Trophoblast cell (in vitro differentiated cells and primary cell): Measurements from ENCODE around the gene HTR7.

Experiments used
- DNase-seq, 2 donors: peaks; one replicate each; pipeline ENCODE4 v3.0.0-alpha.2; 2016
- H2AFZ ChIP-seq: 2 replicates; pipeline ENCODE4 v1.6.1; 2013; ENCODE audit warnings: low read length, moderate library complexity, mild to moderate bottlenecking; ENCODE audit not compliant: insufficient read depth, poor library complexity
- H2AK5ac ChIP-seq: 2 replicates; pipeline ENCODE4 v1.6.1; 2013; ENCODE audit warnings: mild to moderate bottlenecking, low read length
- H2BK120ac ChIP-seq: 2 replicates; pipeline ENCODE4 v1.6.1; 2013; ENCODE audit warnings: low read length, mild to moderate bottlenecking, moderate library complexity; ENCODE audit not compliant: insufficient read depth, poor library complexity
- H2BK12ac ChIP-seq: 2 replicates; pipeline ENCODE4 v1.6.1; 2013; ENCODE audit warnings: mild to moderate bottlenecking, low read length, moderate library complexity
- H2BK5ac ChIP-seq: 2 replicates; pipeline ENCODE4 v1.6.1; 2013; ENCODE audit warnings: low read length, low read depth, moderate library complexity, mild to moderate bottlenecking; ENCODE audit not compliant: poor library complexity
- H3K14ac ChIP-seq: 2 replicates; pipeline ENCODE4 v1.6.1; 2013; ENCODE audit warnings: mild to moderate bottlenecking, low read length
- H3K18ac ChIP-seq: 2 replicates; pipeline ENCODE4 v1.6.1; 2013; ENCODE audit warnings: mild to moderate bottlenecking, low read length
- H3K23ac ChIP-seq: 2 replicates; pipeline ENCODE4 v1.6.1; 2013; ENCODE audit warnings: low read length
- H3K27ac ChIP-seq: 2 replicates; pipeline ENCODE4 v1.5.1; 2013; ENCODE audit warnings: low read depth, mild to moderate bottlenecking, inconsistent platforms, low read length, moderate library complexity
- H3K27me3 ChIP-seq: 2 replicates; pipeline ENCODE4 v1.6.1; 2013; ENCODE audit warnings: inconsistent platforms, mild to moderate bottlenecking, low read length, moderate library complexity; ENCODE audit not compliant: insufficient read depth
- H3K36me3 ChIP-seq, 2 experiments: 1 replicate in 1 of 2; 2 replicates in 1 of 2; pipeline ENCODE4 v1.6.1; 2013; ENCODE audit warnings: low read length in 2 of 2, mild to moderate bottlenecking in 2 of 2, moderate library complexity in 1 of 2; ENCODE audit not compliant: insufficient read depth in 2 of 2, control insufficient read depth in 1 of 2
- H3K4ac ChIP-seq: 2 replicates; pipeline ENCODE4 v1.6.1; 2013; ENCODE audit warnings: low read depth, mild to moderate bottlenecking, low read length, moderate library complexity
- H3K4me1 ChIP-seq, 2 experiments: 1 replicate in 1 of 2; 2 replicates in 1 of 2; pipeline ENCODE4 v1.6.1; 2013; ENCODE audit warnings: low read length in 2 of 2, mild to moderate bottlenecking in 2 of 2, moderate library complexity in 1 of 2; ENCODE audit not compliant: insufficient read depth in 2 of 2, control insufficient read depth in 1 of 2
- H3K4me2 ChIP-seq: 2 replicates; pipeline ENCODE4 v1.6.1; 2013; ENCODE audit warnings: inconsistent platforms, mild to moderate bottlenecking, low read length, moderate library complexity
- H3K4me3 ChIP-seq: 2 replicates; pipeline ENCODE4 v1.5.1; 2013; ENCODE audit warnings: mild to moderate bottlenecking, low read depth, low read length, inconsistent platforms
- H3K79me1 ChIP-seq: one replicate; pipeline ENCODE4 v1.6.1; 2013; ENCODE audit warnings: low read length
- H3K79me2 ChIP-seq: 2 replicates; pipeline ENCODE4 v1.6.1; 2013; ENCODE audit warnings: low read length, mild to moderate bottlenecking; ENCODE audit not compliant: control insufficient read depth, insufficient read depth, poor library complexity
- H3K9ac ChIP-seq: 2 replicates; pipeline ENCODE4 v1.6.1; 2013; ENCODE audit warnings: mild to moderate bottlenecking, low read length
- H3K9me3 ChIP-seq: 2 replicates; pipeline ENCODE4 v1.6.1; 2013; ENCODE audit warnings: low read depth, mild to moderate bottlenecking, control low read depth, inconsistent platforms, low read length; ENCODE audit not compliant: insufficient read depth
- H4K12ac ChIP-seq: 2 replicates; pipeline ENCODE4 v1.6.1; 2013; ENCODE audit warnings: low read depth, mild to moderate bottlenecking, low read length, moderate library complexity
- H4K8ac ChIP-seq: 2 replicates; pipeline ENCODE4 v1.6.1; 2013; ENCODE audit warnings: low read depth, mild to moderate bottlenecking, low read length, moderate library complexity
- H4K91ac ChIP-seq: one replicate; pipeline ENCODE4 v1.6.1; 2013; ENCODE audit warnings: low read depth, mild to moderate bottlenecking, low read length, moderate library complexity
- WGBS: extraction: QIAGEN DNeasy Blood & Tissue Kit; methylation state at CpG from one replicate; pipeline ENCODE4 v1.1.7; 2013; ENCODE audit warnings: missing lambda C conversion rate; ENCODE audit not compliant: insufficient read length, insufficient coverage; ENCODE audit errors: extremely low coverage; 5-methylcytosine and 5-hydroxymethylcytosine counted together

Gene HTR7

GRCh38 chr10:90845726-90846125 is 12.1 kb downstream of the HTR7 start:
- no peak overlapping the region for H4K8ac ChIP-seq
- no peak overlapping the region for H3K4me3 ChIP-seq
- H2BK120ac ChIP-seq, result no peak overlapping the region
- H3K79me2 ChIP-seq, result no peaks in the 10 kb centered on the region
- H3K4me1 ChIP-seq, result peaks cover 0 to 3% of the 10 kb centered on the region in 2 experiments
- no peak overlapping the region for H3K9ac ChIP-seq
- no peak overlapping the region for H3K23ac ChIP-seq
- no peak overlapping the region for H3K14ac ChIP-seq
- H4K91ac ChIP-seq, result no peak overlapping the region
- H3K79me1 ChIP-seq, result no peaks in the 10 kb centered on the region
- no CpG with 5 or more reads among the region's 3 CpGs for WGBS
- no peaks in the 10 kb centered on the region for H3K27me3 ChIP-seq
- H2AFZ ChIP-seq, result no peak overlapping the region
- no peaks in the 10 kb centered on the region for H3K9me3 ChIP-seq
- H3K27ac ChIP-seq, result no peak overlapping the region
- no peak overlapping the region for H3K4me2 ChIP-seq
- DNase-seq, result no peak
- H4K12ac ChIP-seq, result no peak overlapping the region
- H3K36me3 ChIP-seq, result no peaks in the 10 kb centered on the region
- H2AK5ac ChIP-seq, result no peak overlapping the region
- H2BK5ac ChIP-seq, result no peak overlapping the region
- H3K4ac ChIP-seq, result no peak overlapping the region
- no peak overlapping the region for H3K18ac ChIP-seq
- H2BK12ac ChIP-seq, result no peak overlapping the region

DNA sequence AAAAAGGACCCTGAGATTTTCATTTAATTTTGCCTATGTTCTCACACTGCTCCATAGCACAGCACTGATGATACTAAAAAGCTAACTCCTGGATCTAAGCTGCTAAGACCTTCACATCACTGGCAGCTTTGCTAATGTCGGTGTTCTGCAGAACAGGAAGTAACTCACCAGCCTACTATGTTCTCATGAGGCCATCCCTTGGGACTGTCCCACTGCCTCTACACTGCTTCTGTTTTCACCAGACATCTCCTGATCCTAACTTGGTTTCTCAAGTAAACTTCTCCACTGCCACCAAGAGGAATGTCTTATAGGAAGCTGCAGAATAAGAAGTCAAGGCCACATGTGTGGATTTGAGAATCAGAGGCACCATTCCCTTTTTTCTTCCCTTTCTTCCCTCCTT is 15.1 kb downstream of the HTR7 start:
- Histone ChIP-seq H3K4me3 (no peak overlapping the region), H3K14ac (no peak overlapping the region), H3K4ac (no peak overlapping the region), H3K79me1 (no peaks in the 10 kb centered on the region), H2AFZ (no peak overlapping the region), H2BK120ac (no peak overlapping the region), H3K23ac (no peak overlapping the region), H4K91ac (no peak overlapping the region), H3K27me3 (no peaks in the 10 kb centered on the region), H3K27ac (no peak overlapping the region), H3K4me2 (no peak overlapping the region), H4K8ac (no peak overlapping the region), H3K9me3 (no peaks in the 10 kb centered on the region), H2BK5ac (no peak overlapping the region), H3K9ac (no peak overlapping the region), H3K79me2 (no peaks in the 10 kb centered on the region), H3K4me1 (peaks cover 0 to 3% of the 10 kb centered on the region in 2 experiments), H2AK5ac (no peak overlapping the region), H3K18ac (no peak overlapping the region), H2BK12ac (no peak overlapping the region), H4K12ac (no peak overlapping the region), H3K36me3 (no peaks in the 10 kb centered on the region)
- WGBS, result no CpG with 5 or more reads among the region's 1 CpG
- DNase-seq, result no peak

- Histone ChIP-seq H3K4me1 (no peaks in the 10 kb centered on the region), H3K79me1 (no peaks in the 10 kb centered on the region), H4K12ac (no peak overlapping the region), H3K18ac (no peak overlapping the region), H3K14ac (no peak overlapping the region), H4K8ac (no peak overlapping the region), H3K36me3 (no peaks in the 10 kb centered on the region), H3K4me2 (no peak overlapping the region), H2AK5ac (no peak overlapping the region), H3K4ac (no peak overlapping the region), H3K9me3 (peaks cover 2% of the 10 kb centered on the region), H2BK120ac (no peak overlapping the region), H3K23ac (no peak overlapping the region), H3K4me3 (no peak overlapping the region), H2BK5ac (no peak overlapping the region), H3K27ac (no peak overlapping the region), H3K27me3 (no peaks in the 10 kb centered on the region), H3K79me2 (no peaks in the 10 kb centered on the region), H2AFZ (no peak overlapping the region), H2BK12ac (no peak overlapping the region), H4K91ac (no peak overlapping the region), H3K9ac (no peak overlapping the region)
- no peak for DNase-seq
- WGBS, result no CpG with 5 or more reads among the region's 1 CpG
Observed at GRCh38 chr10:90837486-90837885, 20.4 kb downstream of the HTR7 start.

GRCh38 chr10:90834326-90834725 is 23.5 kb downstream of the HTR7 start:
- no peak overlapping the region for H4K8ac ChIP-seq
- H2BK12ac ChIP-seq, result no peak overlapping the region
- no peaks in the 10 kb centered on the region for H3K79me2 ChIP-seq
- no peak overlapping the region for H3K27ac ChIP-seq
- H3K14ac ChIP-seq, result no peak overlapping the region
- H3K79me1 ChIP-seq, result no peaks in the 10 kb centered on the region
- no peak overlapping the region for H4K91ac ChIP-seq
- no peak for DNase-seq
- H3K4me1 ChIP-seq, result no peaks in the 10 kb centered on the region
- H3K23ac ChIP-seq, result no peak overlapping the region
- no CpG with 5 or more reads among the region's 3 CpGs for WGBS
- no peak overlapping the region for H3K18ac ChIP-seq
- no peak overlapping the region for H3K9ac ChIP-seq
- H3K9me3 ChIP-seq, result peaks cover 3% of the 10 kb centered on the region
- H3K27me3 ChIP-seq, result no peaks in the 10 kb centered on the region
- H3K4me3 ChIP-seq, result no peak overlapping the region
- no peak overlapping the region for H3K4ac ChIP-seq
- H2AFZ ChIP-seq, result no peak overlapping the region
- H2AK5ac ChIP-seq, result no peak overlapping the region
- H2BK5ac ChIP-seq, result no peak overlapping the region
- no peaks in the 10 kb centered on the region for H3K36me3 ChIP-seq
- H4K12ac ChIP-seq, result no peak overlapping the region
- H3K4me2 ChIP-seq, result no peak overlapping the region
- H2BK120ac ChIP-seq, result no peak overlapping the region
